HG03558 (cell line): ENCODE results near the gene OGA.

Experiments used
- ATAC-seq: cut with Tn5 transposase; IDR thresholded peaks from one replicate; pipeline ENCODE4 v1.9.1; 2021; ENCODE audit warnings: moderate number of reproducible peaks; ENCODE audit not compliant: unreplicated experiment; ENCODE audit errors: extremely low read depth

Gene OGA

GRCh38 chr10:101778151-101778780, 40.0 kb downstream of the OGA start:
- no peak for ATAC-seq

DNA sequence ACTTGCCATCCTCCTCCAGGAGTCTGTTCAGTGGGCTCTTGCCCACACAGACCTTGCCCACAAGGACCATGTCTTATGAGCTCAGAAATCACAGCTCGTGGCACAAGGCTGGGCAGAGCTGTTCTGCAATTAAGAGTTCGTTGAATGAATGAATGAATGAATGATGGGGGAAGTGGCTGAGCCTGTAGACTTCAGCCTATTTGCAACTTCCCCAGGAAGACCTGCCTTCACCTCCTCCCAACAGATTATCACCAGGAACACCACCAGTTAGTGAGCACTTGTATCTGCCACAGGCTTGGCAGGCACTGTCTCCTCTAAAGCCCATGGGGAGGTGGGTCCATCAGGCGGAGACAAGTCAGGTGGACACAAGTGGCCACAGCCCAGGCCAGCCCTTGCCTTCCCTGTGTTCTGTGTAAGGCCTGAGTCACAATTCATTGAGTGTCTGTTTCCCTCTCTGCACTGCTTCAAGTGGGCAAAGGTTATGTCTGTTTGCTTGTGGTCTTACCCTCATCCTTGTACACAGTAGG, 40.6 kb downstream of the OGA start:
- no peak for ATAC-seq

DNA sequence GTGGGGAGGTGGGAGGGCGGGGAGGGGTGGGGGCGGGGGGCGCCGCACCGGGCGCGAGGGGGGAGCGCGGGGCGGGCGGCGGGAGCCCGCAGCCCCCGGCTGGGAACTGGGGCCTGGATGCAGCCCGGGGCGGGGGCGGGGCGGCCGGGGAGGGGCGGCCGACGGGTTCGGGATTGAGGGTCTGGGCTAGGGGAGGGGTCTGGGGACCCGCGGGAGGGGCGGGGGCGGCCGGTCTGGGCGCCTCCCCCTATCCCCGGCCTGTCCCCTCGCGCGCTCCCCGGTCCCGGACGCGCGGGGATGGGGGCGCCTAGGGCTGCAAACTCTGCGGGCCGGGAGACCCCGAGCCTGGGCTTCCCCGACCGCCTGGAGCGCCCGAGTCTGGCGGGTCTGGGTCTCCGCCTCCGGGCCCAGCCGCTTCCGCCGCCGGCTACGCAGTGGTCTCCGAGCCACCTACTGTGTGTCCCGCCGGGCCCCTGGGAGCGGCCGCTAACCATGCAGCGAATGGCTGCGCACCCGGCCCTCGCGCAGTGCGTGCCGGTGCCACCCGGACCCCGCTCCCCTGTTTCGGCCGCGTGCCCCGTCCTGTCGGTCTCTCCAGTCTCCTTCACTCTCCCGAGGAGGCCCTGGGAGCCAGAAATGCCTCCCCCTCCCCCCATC, 42.0 kb downstream of the OGA start:
- ATAC-seq = no peak

GRCh38 chr10:101775273-101776160, 42.7 kb downstream of the OGA start, which contains the start of gene FGF8:
Gene FGF8, minus strand, starts transcription at chr10:101776114. Its CDS starts 214 bp downstream, at chr10:101775900.
- no peak for ATAC-seq

- ATAC-seq = no peak
These were observed 43.5 kb downstream of the OGA start for GRCh38 chr10:101774589-101775272.

GRCh38 chr10:101773923-101774588, 44.2 kb downstream of the OGA start:
- no peak for ATAC-seq

- ATAC-seq = no peak
These were observed 45.1 kb downstream of the OGA start for GRCh38 chr10:101772895-101773761.

GRCh38 chr10:101772017-101772894, 46.0 kb downstream of the OGA start:
- no peak for ATAC-seq

- no peak for ATAC-seq
These were observed 46.9 kb downstream of the OGA start for GRCh38 chr10:101771380-101771779.

GRCh38 chr10:101770331-101771215, 47.7 kb downstream of the OGA start:
- no peak for ATAC-seq

DNA sequence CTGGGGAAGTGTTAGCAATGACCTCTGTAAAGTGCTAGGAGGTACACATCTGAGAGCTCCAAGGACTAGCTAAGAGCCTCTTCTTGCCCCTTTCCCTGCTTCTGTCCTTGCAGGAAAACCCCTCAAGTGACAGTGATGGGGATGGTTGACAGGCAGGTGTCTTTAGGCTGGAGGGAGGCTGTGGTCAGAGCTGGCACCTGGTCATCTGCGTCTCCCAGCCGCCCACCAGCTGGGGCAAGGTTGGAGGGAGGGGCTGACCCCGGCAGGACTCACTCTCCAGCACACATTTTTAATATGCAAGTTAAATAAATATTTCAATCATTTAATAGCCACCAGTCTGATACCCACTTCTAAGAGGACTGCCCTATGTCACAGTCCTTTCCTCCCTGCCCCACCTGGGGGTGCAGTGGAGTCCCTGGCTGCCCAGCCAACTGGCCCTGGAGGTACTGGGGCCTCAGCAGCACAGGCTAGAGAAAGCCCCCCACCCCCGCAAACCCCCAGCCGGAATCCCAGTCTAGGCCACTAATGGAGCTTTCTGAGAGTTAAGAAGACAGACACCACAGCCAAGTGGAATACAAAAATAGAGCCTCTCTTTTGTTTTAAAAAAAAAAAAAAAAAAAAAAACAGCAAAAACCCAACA, 48.6 kb downstream of the OGA start:
- ATAC-seq = no peak

GRCh38 chr10:101768791-101769170, 49.5 kb downstream of the OGA start:
- ATAC-seq = no peak

DNA sequence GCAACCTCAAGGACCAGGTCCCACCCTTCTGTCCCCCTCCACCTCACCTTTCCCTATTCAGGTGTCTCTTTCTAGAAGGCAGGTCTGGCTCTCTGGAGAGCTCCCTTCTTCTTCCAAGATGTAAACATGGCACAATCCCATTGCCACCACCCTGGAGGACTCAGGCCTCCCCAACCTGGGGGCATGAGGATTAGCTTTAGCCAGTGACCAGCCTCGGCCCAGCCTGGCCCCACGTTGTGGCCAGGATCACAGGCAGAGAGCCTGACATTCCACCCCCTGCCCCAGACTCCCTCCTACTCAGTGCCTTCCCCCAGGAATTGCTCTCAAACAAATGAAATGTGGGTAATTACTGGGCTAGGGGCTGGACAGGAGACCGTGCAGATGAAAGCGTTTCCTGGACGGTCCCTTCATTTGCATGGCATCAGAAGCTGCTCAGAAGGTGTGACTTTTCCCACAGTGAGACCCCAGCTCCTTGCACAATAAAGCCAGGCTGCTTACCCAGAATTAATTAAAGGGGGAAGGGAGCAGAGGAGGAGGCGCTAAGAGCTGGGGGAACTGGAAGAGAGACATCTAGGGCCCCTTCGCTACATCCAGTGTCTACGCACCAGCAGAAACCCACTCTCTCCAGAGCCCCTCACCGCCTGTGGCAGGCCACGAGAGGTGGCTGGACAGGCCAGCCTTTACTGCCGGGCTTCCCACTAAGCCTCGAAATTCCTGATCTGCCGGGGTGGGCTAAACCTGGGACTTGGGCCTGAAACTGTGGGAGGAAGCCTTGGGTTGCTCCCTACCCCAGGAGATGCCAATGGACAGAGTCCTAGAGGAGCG, 50.1 kb downstream of the OGA start:
- no peak for ATAC-seq

DNA sequence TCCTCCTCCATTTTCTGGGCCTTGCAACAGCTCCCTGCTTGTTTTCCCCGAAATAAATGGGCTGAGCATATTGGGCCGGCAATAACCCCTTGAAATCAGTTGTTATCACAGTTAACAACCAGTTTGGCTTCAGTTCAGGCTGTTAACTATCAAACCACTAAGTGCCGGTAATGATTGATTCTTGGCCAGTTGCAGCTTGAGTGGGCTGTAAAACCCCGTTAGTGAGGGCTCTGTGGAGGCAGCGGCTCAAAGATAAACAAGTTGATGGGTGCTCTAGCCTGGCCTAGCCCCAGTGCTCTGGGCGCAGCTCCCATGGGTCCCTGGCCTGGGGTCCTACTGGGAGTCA, 50.7 kb downstream of the OGA start:
- no peak for ATAC-seq

DNA sequence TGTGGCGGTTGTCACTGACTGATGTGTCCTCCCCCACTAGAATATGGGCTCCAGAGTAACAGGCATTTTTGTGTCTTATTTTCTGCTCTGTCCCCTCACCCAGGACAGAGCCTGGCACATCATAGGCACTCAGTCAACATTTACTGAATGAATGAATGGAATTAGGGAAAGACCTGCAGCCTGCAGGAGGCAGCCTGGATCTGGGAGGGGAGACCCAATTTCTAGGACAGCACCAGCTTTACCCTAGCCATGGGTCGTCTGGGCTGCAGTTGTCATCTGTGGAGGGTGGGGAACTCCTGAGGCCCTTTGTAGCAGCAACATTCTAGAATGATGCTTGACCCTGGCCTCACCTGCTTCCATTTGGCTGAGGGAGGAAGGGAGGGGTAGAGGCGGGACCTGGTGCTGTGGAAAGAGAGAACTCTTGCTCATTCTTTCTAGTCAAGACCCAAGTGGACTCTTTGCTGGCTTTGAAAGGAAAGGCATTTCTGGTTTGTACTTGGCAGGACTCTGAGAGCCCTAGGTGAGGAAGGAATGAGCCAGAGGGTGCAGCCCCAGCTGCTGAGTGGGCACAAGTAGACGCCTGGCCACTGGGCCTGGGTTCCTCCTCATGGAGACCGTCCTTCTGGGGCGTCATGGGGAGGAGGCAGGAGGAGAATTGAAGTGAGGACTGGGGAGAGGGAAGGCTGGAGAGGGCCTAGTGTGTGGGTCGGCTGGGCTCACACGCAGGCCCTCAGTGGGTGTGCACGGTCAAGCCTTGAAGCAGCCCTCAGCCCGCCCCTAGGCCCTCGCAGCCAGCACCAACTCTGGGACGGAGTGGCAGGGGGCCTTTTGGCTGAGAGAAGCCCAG, 51.3 kb downstream of the OGA start:
- ATAC-seq = no peak
